ENCODE measurements around the gene MITF.
"Not testable (repeated sequence)": the region's sequence is repeated elsewhere in the genome, so short reads cannot be mapped to it uniquely, and the experiment has no call there.

MITF gene

DNA sequence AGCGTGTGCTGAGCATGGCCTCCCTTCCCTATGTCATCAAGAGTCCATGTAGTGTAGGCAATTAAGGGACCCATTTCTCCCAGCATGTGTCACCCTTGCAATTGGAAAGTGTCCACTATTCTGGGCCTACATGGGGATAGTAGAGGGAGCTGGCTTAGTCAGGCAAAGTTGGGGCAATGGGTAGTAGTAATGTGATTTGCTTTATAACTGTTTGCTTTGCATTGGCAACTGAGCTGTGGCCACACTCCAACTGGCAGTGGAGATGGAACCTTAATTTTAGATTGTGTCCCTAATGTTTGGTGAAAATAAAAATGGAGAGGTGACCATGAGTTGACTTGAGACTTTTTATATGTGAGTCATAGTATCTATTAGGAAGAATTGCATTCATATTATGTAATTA, 162.5 kb downstream of the MITF start:
- DNase-seq (ENCODE audit: insufficient read length, low spot score) (no peak), FAIRE-seq (no peak)

DNA sequence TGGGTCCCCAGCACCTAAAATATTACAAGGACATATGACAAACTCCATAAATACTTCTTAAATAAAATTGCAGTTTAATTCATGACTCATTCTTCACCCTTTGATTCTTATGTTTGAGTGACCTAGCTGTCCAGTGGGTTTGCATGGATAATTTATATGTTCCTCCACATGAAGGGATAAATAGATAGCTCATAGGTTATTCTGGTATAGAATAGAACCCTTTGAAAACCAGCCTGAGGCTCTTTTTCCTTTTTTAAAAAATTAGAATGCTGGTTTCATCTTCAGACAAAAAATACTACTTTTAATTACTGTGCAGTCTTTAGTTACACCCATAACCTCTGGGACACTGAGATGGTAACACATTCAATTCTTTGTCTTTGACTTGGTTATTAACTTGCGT, 163.1 kb downstream of the MITF start:
- DNase-seq (ENCODE audit: insufficient read length, low spot score) = no peak
- FAIRE-seq = no peak

DNA sequence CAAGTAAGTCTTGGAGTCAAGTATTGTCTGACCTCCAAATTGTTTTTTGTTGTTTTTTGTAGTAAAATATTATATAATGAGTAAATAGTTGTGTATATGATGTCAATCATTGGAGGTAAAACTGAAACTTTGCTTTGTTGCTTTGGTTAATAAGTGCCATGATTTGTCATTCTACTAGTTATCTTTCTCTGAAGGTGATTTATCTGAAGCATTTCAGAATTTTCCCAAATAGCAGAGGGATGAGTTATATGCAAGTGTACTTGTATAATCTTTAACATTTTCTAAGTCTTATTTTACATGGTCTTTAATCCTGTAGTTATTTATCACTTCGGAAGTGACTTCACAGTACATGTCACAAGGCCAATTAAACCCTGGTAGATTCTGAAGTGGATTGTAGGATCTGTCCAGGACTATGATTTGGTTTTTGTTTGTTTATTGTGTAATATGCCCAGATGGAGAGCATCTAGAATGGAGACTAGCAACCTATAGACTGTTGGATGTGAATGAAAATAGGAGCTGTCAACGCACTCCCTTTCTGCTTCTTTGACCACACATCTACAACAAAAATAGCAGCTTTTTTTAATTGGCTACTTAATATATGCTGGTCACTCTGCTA, 167.2 kb downstream of the MITF start:
- no peak for FAIRE-seq

DNA sequence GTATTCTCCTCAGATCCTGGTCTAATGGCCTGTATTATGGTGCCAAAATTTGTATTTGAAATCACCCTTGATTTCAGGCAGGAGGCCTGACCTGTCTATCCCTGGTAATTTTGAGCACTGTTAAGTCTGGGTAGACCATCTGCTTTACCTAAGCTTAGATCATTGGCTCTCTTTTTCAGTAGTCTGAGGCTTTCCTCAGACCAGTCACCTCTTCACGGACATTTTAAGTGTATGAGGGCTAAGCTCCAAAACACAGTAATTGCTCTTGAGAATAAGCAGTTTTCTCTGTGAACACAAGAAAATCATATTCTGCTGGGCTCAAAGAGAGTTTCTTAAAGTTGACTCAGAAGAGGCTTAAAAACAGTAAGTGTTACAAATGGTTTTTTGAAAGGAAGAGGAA, 168.3 kb downstream of the MITF start:
- FAIRE-seq = no peak

More for the DNA sequence above, 167.2 kb downstream of the MITF start:
- DNase-seq (ENCODE audit: insufficient read length, low spot score) = no peak

DNA sequence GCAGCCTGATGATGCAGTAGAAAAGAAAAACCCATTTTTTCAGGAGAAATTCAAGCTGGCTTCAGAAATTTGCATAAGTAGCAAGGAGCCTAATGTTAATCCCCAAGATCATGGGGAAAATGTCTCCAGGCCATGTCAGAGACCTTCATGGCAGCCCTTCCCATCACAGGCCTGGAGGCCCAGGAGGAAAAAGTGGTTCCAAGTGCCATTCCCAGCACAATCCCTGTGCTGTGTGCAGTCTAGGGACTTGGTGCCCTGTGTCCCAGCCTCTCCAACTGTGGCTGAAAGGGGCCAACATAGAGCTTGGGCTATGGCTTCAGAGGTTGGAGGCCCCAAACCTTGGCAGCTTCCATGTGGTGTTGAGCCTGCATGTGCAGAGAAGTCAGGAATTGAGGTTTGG, 170.6 kb downstream of the MITF start:
- DNase-seq (ENCODE audit: insufficient read length, low spot score); FAIRE-seq: not testable (repeated sequence)

More for the DNA sequence above, 168.3 kb downstream of the MITF start:
- DNase-seq (ENCODE audit: insufficient read length, low spot score) = no peak

DNA sequence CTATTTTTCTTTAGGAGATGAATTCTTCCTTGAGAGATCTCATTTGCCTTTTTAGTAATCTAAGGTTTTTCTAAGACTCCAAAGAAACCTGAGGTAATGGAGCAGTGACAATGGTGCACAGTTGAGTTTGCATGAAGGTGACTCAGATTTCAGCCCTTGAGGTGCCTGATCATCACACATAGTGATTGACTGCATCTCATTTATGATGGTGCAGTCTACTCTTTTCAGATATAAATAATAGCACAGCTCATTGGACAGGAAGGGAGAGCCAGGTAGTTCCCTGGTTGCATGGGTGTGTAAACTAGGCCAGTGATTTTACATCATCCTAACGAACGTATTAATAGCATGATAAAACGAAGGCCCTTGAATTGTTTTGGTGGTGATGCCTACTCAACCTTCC, 174.2 kb downstream of the MITF start:
- DNase-seq (ENCODE audit: insufficient read length, low spot score) (no peak), FAIRE-seq (no peak)

DNA sequence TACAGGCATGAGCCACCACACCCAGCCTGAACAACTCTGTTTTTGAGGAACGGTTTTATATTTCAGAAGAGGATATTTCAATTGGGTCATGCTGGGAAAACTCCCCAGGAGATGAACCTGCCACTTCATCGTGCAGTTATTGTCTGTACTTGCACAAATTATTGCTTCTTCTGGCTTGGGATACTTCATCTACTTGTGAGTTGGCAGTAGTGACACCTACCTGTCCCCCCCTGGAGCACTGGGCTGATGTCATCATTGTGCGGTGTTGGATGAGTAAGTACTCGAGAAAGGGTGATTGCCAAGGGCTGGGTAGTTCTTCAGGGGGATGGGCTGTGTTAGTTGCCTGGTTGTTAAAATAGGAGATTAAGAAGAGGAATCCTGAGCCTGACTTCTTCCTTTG, 175.1 kb downstream of the MITF start:
- no peak for FAIRE-seq
- no peak for DNase-seq (ENCODE audit: insufficient read length, low spot score)

DNA sequence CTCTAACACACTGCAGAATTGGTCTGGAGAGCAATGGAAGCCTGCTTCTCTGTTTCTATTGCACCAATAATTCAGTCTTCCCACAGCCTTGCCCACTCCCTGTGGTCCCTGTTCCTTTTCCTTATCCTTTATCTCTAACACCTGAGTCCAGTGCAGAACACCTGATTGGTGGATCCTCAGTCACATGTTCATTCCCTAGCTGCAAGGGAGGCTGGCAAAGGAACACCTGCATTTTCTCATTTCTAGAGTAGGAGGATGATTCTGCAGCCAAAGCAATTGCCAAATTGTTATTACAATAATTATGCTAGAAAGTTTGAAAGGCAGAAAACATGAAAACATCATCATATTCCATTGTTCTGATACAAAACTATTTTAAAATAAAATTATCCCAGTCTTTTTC, 176.5 kb downstream of the MITF start:
- FAIRE-seq (no peak), DNase-seq (ENCODE audit: insufficient read length, low spot score) (no peak)

DNA sequence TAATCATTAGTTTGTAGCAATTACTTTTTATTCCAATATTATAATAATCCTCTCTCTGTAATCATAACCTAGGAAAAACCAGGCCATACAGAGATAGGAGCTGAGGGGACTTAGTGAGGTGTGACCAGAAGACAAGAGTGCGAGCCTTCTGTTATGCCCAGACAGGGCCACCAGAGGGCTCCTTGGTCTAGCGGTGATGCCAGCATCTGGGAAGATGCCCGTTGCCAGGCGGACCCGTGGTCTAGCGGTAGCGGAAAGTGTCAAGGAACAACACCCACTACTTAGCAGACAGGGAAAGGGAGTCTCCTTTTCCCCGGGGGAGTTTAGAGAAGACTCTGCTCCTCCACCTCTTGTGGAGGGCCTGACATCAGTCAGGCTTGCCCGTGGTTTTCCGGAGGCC, 180.7 kb downstream of the MITF start:
- not testable (repeated sequence) for FAIRE-seq; DNase-seq (ENCODE audit: insufficient read length, low spot score)

DNA sequence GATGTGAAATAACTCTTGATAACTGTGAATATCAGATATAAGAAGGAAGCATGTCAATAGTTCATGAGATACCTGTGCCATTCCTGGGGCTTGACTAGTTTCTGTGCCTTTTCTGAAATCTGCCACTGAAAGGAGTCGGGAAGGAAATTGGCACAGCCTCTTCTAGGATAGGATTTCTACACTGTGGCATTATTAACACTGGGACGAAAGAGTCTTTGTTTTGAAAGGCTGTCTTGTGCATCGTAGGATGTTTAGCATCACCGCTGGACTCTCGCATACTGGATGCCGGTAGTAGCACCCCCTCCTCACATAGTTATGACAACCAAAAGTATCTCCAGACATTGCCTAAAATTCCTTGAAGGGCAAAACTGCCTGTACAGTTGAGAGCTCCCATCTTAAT, 182.4 kb downstream of the MITF start:
- FAIRE-seq (no peak), DNase-seq (ENCODE audit: insufficient read length, low spot score) (no peak)

DNA sequence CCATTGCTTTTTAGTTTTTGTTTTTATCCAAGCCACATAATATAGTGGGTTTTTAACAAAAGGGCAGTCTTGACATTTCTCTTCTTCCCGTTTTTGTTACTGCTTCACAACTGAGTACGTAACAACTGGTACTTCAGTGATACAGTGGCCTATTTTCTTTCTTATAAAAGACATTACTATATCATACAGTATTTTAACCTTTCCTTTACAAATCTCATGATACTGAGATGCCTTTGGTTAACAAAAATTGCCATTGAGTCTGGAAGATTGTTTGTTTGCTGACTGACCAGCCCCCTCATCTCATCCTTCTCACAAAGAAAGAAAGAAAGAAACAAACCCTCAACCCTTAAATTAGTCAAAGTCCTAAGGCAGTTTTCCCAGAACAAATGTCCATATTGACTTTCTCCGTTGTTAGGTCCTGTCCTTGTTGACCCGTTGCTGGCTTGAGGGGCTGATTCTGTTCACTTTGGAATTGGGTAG, 183.3 kb downstream of the MITF start:
- DNase-seq (ENCODE audit: insufficient read length, low spot score) = no peak
- no peak for FAIRE-seq

DNA sequence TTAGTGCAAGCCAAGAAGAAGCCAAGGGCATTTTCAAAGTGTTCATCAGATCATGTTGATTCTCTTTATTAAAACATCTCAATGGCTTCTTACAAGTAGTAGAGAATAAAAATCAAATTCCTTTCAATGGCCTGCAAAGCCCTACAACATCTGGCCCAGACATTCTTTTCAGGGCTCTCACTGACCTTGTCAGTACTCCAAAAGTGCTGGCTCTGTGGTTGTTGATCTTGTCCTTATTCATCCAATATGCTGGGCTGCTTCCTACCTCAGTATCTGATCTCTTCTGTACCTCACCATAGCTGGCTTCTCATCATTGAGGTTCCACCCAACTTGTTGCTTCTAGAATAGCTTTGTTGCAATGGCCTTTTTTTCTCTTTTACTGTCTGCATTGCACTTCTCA, 186.2 kb downstream of the MITF start:
- FAIRE-seq (no peak), DNase-seq (ENCODE audit: insufficient read length, low spot score) (no peak)

DNA sequence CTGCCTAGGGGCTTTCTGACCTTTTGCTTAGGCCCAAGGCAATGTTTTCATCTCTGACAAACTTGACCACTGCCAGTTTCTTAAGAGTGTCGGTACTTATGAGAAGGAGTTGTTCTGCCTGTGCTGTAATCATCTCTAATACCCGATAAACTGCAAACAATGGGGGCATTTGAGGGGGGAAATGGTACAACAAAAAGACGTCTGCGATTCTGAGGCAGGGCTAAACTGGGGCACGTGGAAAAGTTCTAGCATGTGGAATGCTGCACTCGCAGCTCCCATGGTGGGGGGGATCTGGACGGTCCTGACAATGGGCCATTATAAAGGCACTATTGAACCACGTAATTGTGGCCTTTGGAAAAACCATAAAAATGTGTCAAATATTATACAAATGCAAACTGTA, 187.1 kb downstream of the MITF start:
- FAIRE-seq (no peak), DNase-seq (ENCODE audit: insufficient read length, low spot score) (no peak)

DNA sequence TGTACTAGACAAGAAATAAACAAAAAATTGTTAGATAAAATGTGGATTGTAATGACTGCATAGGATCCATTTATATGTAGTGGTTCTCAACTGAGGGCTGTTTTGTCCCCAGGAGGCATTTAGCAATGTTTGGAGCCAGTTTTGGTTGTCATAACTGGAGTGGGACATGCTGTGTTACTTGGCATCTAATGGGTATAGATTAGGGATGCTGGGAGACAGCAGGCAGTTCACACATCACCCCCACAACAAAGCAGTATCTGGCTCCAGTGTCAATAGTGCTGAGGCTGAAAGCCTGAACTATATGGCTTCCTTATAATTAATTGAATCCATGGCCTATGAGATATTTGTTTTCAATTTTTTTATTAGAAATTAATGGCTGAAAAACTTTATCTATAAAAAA, 188.3 kb downstream of the MITF start:
- FAIRE-seq = no peak

DNA sequence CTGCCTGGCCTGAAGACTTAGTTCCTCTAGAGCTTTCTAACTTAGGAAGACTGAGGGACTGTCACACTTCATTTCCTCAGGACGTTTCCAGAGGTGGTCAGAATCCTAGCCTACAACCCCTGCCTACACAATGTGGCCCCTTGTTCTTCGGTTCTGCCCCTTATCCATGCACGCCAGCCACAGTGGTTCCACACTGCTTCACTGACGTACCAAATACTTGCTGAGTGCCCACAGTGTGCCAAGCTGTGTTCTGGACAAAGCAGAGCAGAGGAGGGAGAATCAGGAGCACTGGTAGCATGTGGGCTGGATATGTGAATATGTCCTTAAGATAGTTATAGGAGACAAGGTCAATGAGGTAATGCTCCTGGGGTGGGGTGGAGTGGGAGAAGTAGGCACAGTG, 189.8 kb downstream of the MITF start:
- no peak for FAIRE-seq
- no peak for DNase-seq (ENCODE audit: insufficient read length, low spot score)

More for the DNA sequence above, 188.3 kb downstream of the MITF start:
- no peak for DNase-seq (ENCODE audit: insufficient read length, low spot score)

DNA sequence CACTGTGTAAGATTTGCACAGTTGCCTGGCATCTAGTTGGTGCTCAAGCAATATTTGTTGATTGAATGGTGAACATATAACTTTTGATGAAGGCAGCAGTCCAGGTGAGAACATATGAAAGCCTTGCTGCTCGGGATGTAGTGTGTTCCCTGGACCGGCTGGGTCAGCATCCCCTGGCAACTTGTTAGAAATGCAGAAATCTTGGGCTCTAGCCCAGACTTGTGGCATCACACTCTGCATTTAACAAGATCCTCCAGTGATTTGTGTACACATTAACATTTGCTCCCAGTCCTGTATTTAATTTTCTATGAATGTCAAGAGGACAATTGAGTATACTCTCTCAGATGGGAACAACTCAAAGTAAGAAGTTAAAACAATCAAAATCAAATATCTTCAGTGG, 191.3 kb downstream of the MITF start:
- FAIRE-seq = no peak
- no peak for DNase-seq (ENCODE audit: insufficient read length, low spot score)

DNA sequence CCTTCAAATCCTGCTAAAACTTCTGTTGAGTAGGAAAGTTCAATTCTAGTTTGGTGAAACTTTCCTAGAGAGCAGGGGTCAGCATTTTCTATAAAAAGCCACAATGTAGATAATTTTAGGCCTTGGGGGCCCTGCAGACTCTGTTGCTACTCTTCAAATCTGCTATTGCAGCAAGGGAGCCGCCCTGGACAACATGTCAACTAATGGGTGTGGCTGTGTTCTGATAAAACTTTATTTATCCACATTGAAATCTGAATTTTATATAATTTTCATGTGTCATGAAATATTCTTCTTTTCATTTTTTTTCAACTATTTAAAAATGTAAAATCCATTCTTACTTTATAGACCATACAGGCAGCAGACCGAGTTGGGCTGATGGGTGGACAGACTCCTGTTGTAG, 192.8 kb downstream of the MITF start:
- DNase-seq (ENCODE audit: insufficient read length, low spot score) (no peak), FAIRE-seq (no peak)

DNA sequence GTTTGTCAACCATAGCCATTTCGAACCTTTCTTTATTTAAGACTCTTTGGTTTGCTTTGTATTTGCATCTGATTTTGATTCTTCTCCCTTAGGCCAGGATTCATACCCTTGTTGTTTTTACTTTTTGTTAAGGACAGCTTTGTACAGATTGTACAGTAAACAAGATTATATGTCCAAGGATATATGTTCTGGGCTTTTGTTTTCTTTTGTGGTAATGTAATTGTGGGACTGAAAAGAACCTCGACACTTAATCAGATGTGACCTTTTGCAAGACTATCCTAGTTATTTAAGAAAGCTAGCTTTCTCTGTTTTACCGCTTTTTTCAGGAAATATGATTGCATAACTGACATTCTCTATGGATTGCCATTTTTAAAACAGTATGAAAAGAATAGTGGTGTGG, 193.2 kb downstream of the MITF start:
- DNase-seq (ENCODE audit: insufficient read length, low spot score) = no peak
- no peak for FAIRE-seq

DNA sequence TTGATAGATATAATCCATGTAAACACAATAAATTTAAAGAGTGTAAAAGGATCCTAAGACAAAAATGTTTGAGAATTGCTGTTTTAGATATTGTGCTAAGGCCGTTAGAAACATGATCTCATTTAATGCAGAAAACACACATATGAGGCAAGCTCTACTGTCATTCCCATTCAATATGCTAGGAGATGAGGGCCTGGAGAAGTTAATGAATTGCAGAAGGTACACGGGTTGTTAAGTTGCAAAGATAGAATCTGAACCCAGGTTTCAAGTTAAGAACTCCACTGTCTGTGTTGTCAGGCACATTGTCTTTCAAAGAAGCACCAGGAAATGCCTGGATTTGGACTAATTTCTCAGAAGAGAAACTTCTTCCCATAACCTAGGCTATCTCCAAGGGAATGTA, 195.1 kb downstream of the MITF start:
- no peak for FAIRE-seq

DNA sequence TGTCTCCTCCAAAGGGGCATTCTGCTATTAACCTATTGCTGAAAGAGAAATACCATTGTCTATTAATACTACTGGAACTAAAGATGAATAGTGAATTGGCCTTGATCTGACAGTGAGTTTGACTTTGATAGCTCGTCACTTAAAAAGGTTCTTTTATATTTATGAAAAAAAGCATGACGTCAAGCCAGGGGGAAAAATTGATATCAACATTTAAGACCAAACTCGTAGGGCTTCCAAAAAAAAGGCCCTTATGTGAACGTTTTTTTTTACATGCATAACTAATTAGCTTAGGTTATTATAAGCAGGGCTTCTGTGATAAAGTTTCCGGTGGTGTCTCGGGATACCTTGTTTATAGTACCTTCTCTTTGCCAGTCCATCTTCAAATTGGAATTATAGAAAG, 197.0 kb downstream of the MITF start:
- no peak for FAIRE-seq

More for the DNA sequence above, 195.1 kb downstream of the MITF start:
- DNase-seq (ENCODE audit: insufficient read length, low spot score) = no peak

DNA sequence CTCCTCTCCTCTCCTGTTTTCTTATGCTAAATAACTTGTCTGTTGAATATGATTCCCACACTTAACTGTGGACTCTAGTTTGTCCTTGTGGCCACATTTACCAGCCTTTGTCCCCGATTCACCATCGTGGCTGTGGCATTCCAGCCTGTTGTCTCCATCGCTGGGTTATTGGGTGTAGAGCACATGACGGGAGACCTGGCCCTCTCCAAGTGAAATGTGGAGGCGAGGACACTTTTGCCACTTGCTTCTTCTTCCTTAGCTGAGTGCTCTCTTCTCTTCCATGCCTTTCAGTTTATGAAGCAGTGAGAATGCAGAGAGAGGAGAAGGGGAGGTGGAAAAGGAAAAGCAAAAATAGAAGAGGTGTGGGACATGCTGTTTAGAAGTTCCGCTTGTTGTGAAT, 198.8 kb downstream of the MITF start:
- FAIRE-seq = no peak
- DNase-seq (ENCODE audit: insufficient read length, low spot score) = no peak

More for the DNA sequence above, 197.0 kb downstream of the MITF start:
- no peak for DNase-seq (ENCODE audit: insufficient read length, low spot score)

DNA sequence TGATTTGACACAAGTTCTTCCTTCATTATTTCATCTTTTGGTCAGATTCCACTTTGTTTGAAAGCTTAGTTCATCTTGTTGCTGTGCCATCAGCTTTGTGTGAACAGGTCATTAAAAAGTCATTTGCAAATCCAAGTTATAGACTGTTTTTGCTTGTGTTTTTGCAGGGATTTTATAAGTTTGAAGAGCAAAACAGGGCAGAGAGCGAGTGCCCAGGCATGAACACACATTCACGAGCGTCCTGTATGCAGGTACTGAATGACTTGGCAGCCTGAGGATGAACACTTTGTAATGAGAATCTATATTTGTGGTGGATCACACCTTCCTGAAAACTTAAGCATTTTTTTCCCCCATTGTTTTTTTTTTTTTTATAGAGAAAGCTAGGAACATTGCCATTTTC, 199.7 kb downstream of the MITF start:
- DNase-seq (ENCODE audit: insufficient read length, low spot score) (no peak), FAIRE-seq (no peak)

DNA sequence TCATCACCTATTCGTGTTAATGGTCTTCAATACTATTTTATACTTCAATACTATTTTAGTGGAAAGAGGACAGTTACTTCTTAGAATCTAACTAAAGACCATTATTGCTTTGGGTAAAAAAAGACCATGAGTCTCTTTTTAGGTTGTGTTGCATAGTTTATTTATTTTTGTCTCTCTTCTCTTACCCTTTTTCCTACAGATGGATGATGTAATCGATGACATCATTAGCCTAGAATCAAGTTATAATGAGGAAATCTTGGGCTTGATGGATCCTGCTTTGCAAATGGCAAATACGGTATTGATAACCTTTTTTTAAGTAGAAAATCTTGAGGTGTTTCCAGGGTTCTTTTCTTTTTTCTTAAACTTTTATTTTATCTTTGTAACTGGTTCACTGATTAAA, 201.8 kb downstream of the MITF start:
- no peak for FAIRE-seq
- no peak for DNase-seq (ENCODE audit: insufficient read length, low spot score)
